HG02588 (cell line): Measurements from ENCODE around the gene CAP1.
"Not testable (repeated sequence)": the region's sequence is repeated elsewhere in the genome, so short reads cannot be mapped to it uniquely, and the experiment has no call there.

ENCODE experiments used
- ATAC-seq: cut with Tn5 transposase; IDR thresholded peaks from one replicate; pipeline ENCODE4 v1.9.1; 2021; ENCODE audit warnings: mild to moderate bottlenecking, moderate library complexity; ENCODE audit not compliant: unreplicated experiment

CAP1 gene

DNA sequence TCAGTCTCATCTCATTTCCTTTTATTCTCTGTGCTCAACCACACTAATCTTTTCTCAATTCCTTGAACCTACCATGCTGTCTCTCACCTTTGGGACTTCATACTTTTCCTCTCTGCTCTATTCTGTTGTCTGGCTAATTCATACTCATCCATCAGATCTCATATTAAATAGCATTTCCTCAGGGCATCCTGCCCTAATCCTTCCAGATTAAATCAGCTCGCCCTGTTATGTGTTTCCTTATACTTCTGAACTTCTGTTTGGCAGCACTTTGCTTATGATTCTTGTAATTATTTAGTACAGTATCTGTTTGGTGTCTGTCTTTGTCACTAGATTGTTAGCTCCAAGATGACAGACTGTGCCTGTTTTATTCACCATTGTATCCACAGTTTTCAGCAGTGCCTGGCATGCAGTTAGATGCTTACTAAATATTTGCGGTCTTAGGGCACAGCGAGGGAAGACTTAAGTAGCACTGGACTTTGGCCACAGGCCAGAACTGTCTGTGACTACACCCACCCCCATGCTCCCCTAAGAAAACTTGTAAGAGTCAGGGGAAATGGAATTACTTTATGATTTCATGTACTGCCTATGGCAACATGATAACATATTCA, 9.9 kb upstream of the CAP1 start:
- no peak for ATAC-seq

DNA sequence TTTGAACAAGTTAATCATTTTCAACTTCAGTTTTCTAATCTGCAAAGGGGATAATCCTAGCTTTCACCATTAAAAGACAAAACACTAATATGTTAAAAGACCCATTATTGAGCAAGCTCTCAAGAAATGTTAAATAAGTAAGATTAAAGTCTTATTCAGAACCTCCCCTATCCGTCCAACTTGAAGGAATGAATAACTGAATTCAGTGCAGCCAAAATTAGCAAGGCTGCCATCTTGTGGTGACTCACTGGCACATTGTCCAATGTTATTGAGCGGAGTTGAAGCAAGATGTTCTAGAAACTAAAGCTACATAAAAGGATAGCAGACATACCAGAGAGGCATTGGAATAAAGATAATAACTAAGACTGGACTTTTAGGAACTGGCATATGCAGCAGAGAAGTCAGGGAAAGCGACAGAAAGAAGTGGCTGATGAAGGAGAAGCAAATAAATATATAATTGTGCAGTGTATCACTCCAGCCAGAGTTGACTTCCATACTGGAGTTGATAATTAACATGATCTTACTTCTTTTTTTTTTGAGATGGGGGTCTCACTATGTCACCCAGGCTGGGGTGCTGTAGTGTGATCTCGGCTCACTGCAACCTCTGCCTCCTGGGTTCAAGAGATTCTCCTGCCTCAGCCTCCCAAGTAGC, 8.2 kb upstream of the CAP1 start:
- no peak for ATAC-seq

DNA sequence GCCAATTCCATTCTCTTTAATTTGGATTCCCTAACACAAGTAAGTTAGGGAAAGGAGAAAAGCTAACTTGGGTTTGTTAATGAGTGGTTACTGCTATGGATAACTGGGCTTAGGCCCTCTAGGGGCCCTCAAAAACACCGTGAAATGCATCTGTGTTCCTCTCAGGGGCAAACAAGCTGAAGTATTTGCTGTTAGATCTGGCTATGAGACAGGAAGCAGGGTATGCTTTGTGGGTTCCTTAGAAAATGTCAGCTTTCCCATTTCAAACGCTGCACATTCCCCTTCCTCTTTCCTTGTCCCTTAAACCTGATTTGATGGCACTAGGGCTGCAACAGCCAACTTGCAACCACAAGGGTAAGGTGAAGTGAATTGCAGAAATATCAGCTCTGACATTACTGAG, 5.7 kb upstream of the CAP1 start:
- no peak for ATAC-seq

DNA sequence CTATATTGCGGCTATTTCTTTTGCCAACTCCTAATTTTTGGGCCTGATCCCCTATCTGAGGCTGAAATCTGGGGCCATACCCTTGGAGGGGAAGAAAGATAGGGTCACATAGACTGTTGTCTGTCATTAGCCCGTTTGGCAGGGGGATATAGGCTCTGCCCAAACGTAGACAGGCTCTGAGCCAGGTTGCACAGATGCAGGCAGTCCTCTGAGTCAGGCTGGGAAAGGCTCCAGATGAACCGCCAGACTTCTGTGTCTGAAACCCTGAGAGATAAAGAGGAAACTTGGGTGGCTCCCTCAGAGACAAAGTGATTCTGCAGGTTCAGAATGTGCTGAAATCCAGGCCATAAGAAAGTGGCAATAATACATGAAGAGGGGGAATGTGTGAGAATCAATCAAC, 4.0 kb upstream of the CAP1 start:
- ATAC-seq = no peak

DNA sequence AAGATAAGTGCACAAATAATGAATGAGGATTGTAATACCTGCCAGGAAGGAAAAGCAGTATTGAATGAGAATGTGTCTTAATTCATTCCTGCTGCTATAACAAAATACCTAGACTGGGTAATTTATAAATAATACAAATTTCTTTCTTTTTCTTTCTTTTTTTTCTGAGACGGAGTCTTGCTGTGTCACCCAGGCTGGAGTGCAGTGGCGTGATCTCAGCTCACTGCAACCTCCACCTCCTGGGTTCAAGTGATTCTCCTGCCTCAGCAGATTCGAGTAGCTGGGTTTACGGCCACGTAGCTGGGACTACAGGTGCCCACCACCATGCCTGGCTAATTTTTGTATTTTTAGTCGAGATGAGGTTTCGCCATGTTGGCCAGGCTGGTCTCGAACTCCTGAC, 3.3 kb upstream of the CAP1 start:
- not testable (repeated sequence) for ATAC-seq

DNA sequence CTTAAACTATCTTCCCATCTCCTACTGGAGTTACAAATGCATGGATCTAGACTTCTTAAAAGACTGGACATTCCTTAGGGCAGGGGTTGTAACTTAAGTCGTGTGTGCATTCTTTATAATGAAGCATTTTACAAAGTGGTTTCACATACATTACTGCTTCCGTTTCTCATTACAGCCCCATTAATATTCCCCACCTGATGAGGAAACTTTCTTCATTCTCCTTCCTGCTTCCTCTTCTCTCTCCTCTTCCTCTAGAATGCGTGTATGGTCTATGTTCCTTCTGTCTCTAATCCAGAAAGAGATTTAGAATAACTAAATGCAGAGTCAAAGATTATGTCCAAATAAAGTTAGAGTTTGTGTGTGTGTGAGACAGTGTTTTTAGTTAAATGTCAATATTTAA, 1.8 kb upstream of the CAP1 start:
- ATAC-seq = no peak

DNA sequence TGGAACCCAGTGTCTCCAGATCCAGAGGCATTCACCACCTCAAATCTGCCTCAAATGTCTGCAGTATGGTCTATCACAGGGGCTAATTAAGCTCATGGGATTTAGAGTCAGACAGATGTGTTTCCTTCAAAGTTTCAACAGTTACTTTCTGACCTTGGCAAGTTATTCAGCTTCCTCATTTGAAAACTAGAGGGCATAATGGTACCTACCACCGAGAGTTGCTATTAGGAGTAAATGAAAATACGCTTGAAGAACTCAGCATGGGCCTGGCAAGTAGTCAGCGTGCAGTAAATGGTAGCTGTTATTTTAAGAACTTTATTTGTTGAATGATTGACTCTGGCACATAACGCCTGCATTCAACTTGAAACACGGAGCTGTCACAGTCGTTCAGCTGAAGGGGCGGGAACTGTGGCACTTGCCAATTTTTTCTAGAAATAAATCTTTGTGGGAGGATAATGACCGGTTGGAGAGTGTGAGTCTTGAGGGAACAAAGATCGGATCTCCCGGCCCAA, 1.2 kb upstream of the CAP1 start:
- ATAC-seq = no peak

DNA sequence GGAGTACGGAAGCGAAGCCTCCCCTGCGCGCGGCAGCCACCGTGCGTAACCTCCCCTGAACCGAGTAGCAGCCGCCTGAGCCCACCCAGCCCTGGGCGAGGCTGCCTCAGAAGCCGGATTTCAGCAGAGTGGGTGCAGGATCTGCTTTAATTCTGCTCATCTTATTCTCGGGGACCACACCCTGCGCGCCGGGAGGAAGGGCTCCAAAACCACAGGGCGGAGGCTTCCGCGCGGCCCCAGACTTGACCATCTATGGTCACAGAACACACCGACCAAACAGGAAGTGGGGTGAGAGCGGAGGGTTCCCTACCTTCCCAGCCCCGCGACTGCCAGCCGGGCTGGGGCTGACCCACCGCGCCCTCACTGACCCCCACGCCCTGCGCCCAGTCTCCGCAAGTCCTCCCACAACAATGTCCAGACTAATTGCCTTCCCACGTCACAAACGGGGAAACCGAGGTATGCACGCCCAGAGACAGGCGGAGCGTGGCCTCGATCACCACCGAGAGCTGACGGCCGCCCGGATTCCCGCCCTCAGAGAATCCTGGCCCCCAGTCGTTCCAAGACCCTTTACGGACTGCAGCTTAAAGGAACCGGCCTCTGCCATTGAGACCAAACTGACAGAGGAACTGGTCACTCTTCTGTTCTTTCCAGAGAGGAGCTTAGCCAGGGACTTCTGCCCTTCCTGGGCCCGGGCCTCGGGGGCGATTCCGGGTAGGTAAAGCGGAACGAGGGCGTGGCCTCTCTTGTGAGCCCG, 595 bp upstream of the CAP1 start:
- ATAC-seq = peak; percentile 46

DNA sequence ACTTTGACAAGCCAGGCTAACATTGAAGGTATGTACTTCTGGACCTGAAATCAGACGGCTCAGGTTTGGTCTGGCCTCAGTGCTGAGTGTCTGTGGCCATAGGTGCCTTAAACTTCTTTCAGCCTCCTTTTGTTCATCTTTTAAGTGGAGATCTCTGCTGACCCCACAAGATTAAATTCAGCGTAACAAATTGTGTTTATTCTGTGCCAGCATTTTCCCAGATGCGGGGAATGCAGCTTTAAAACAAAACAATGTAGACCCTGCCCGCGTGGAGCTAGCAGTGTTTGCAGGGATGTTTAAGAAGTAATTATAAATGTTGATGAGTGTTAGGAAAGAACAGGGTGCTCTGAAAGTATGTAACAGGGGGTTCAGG, 923 bp downstream of the CAP1 start:
- no peak for ATAC-seq

DNA sequence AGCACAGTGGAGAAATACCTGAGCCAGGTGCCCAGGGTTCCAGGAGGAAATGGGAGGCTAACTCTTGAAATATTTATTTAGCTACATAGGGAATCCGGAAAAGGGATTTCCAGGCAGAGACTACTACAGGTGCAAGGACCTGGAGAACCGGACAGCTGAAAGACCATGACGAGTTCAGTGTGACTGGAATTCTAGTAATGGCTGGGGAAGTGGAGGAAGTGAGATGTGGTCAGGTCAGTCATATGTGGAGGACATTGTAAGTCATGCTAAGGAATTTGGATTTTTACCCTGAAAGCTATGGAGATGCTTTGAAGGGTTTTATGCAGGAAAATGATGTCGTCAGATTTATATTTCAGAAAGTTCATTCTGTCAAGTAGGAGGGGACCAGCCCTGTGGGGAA, 1.8 kb downstream of the CAP1 start:
- ATAC-seq = no peak

DNA sequence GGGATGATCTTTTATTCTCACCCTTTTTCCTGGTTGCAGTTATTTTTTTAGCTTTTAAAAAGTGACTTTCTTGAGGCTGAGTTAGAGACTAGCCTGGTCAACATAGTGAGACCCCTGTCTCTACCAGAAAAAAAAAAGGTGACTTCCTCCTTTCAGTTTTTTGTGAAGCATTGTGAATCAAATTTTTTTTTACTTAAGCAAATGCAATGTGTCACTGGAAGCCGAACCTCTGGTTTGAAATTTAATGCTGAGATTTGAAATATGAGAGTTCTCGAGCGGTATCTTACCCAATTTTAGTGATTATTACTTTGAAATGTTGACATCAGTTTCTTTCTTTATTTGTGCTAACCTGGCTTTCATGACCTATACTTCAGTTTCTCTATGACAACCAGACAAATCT, 3.6 kb downstream of the CAP1 start:
- no peak for ATAC-seq

DNA sequence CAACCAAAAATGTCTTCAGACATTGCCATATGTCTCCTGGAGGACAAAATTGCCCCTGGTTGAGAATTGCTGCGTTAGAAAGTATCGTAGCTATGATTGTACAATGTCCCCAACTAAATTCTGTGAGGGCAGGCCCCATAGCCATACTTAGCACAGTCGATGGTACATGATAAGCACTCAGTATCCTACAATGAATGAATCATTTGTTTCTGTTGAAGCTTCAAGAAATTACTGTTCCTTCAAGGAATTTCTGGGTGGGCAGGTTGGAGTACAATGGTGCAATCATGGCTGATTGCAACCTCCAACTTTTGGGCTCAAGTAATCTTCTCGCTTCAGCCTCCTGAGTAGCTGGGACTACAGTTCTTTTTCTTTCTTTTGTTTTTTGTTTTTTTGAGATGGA, 4.7 kb downstream of the CAP1 start:
- ATAC-seq = no peak

DNA sequence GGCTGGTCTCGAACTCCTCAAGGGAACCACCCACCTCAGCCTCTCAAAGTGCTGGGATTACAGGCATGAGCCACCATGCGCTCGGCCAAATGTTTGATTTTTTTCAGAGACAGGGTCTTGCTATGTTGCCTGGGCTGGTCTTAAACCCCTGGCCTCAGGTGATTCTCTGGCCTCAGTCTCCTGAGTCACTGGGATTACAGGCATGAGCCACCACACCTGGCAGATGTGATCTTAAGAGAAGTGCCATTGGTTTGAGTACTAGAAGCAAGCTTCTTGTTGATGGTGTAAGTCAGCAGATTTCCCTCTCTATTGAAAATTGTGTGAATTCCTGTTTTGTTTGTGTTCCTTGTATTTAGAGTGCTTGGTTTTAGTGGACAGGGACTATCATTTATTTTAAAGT, 5.2 kb downstream of the CAP1 start:
- no peak for ATAC-seq

DNA sequence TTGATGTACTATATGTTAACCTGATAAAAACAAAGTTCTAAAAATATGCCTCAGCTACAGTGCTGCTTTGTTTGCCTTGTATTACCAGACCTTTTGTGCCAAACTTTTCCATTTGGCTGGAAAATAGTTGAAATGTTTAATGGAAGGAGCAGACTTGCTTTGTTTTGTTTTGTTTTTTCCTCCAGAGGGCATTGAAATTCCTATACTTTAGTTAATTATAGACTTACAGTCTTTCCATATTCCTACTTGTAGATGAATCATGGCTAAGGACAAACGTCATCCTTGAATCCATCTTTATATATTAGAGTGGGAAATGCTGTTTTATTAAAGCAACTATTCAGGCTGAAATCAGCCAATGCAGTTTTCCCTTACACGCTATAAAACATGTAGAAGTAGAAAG, 6.7 kb downstream of the CAP1 start:
- no peak for ATAC-seq

DNA sequence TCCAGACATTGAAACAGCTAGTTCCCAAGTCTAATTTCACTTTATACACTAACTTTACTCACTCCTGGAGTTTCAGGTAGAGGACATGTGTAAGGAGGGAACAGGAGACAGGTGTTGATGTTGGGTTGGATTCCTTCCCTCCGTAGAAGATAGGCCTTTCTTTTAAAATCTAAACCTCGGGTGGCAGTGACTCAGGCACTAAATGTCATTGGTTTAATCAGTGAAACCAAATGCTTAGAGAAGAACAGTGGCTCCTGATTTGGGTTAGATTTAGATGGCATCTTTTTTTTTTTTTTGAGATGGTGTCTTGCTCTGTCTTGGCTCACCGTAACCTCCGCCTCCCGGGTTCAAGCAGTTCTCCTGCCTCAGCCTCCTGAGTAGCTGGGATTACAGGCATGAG, 7.2 kb downstream of the CAP1 start:
- ATAC-seq = no peak

DNA sequence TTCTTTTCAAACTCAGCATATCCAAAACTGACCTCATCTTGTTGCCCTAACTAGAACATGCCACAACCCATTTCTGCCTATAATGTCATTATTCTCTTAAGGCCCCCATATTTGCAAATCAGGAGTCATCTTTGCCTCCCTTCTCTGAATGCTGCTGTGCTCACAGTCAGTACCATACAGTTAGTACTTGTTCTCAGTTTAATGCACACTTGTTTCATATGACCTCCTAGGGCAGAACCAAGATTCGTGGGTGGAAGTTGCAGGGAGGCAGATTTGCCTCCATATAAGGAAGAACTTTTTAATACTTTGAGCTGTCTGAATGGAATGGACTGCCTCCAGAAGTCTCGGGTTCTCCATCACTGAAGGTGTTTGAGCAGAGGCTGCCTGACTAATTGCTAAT, 9.2 kb downstream of the CAP1 start:
- no peak for ATAC-seq

DNA sequence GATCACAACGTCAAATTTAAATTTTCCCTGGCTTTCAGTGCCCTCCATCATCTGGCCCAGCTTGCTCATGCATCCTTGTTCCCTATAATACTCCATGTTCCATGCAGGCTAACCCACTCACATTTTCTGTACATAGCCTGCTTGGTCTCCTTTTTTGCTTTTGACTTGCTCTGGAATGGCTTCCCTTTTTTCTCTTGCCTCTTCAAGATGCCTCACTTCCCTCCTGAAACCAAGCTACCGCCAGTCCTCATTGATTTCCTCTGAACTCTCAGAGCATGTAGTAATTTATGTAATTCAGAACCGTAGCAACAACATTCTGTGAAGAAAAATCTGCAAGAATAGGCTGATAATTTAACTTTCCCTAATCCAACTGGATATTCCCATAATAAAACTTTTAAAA, 10.3 kb downstream of the CAP1 start:
- ATAC-seq = no peak

DNA sequence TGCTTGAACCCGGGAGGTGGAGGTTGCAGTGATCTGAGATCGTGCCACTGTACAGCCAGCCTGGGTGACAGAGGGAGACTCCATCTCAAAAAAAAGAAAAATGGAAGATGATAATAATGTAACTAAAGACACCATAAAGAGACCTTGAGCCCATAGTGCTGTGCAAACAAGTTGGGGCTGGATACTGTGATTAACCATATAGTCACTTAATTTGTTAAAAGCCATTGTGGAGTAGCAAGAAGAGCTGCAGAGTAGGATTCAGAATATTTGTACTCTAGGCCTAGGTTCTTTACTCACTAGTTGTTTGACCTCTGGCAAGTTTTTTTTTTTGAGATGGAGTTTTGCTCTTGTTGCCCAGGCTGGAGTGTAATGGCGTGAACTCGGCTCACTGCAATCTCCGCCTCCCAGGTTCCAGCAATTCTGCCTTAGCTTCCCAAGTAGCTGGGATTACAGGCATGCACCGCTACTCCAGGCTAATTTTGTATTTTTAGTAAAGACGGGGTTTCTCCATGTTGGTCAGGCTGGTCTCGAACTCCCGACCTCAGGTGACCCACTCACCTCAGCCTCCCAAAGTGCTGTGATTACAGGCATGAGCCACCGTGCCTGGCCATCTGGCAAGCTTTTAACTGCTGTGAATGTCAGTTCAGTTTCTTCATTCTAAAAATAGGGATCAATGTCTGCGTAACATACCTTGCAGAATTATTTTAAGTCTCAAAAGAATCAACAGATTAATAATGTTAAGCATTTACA, 12.8 kb downstream of the CAP1 start:
- ATAC-seq = no peak

DNA sequence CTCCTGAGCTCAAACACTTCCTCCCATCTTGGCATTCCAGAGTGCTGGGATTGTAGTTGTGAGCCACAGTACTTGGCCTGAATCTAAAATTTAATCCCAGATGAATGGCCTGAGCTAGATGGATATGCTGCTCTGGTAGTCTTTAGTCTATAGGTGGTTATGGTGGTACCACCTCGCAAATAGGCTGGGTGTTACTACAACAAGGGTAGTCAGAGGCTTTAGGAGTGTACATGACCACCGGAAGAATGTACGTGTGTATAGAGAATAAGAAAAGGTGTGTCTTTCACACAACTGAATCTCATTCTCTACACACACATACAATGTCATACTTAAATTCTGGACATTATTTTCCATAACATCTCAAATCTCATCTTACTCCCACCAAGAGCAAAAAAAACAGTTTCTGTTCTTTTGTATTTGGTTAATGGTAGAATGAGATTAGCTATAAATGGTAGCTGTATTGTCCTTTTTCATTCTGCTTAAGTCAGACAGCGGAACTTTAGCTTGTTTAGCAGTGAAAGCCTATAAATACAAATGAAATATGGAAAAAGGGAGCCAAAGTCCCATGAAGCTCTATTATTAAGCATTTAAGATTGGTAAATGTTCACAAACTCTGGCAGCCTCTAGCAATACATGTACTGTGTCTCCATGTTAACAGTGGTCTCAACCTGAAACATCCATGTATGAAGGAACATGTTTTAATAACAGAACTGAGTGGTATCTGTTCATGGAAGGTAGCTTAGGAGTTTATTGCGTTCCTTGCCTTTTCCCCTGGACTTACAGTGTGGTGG, 16.2 kb downstream of the CAP1 start:
- no peak for ATAC-seq

DNA sequence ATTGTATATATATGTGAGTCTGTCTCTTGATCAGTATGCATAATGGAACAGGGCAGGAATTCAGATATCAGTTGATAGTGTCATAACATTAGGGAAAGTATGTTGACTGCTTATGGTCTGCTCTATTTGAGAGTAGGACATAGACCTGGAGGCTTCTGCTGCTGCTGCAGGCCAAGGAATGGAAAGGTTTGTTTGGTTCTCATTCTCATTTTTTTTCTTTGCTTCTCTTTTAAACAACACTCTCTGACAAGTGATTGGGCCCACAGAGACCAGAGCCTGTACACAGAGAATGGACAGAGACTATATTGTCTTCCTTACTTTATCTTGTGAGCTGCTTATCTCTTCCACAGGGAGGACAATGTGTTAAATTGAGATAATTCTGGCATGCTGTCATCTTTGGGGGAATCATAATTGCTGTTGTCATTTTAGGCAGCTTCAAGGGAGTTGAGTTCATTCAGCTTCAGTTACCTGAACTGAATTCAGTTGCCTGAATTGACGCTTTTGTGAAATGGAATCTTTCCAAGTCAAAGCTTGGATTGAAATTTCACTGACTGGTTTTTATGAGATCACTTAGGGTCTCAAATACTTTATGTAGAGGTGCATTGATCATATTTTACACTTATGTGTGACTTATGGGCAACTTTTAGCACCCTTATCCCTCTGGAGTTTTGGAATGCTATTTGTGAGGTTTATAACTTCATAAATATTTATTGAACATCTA, 16.9 kb downstream of the CAP1 start:
- ATAC-seq = no peak
